Pancreas (tissue), 10 donors: ENCODE data around the gene PEX19. TPM values are rescaled to one million over a fixed set of nuclear protein-coding genes. Genes with fewer than 3 reads are reported as not detected.
A peak's percentile ranks its signal among the peaks of the same experiment; 100 is the strongest.

Source experiments
- ATAC-seq, 4 donors: fragments of 200-7000 bp; cut with Tn5 transposase; one replicate each; pipeline versions ENCODE4 v1.8.0 to v1.9.1; 2020; ENCODE audit warnings: mild to moderate bottlenecking in 4 of 4, moderate library complexity in 4 of 4
- DNase-seq, 6 donors: peaks; one replicate each; pipeline ENCODE4 v3.0.0-alpha.2; 2020
- FAIRE-seq: peaks from 2 replicates; lab custom pipeline; 2012; peaks lifted over from hg19 to GRCh38; lab: Jason Lieb, UNC
- H3K27ac ChIP-seq, 4 donors: fragments of 200-600 bp; sonication (generic); 1 replicate in 3 of 4; 2 replicates in 1 of 4; pipeline versions ENCODE4 v1.5.0 to v1.8.0; 2020
- H3K27me3 ChIP-seq, 4 donors: fragments of 200-600 bp; one replicate each; pipeline ENCODE4 v1.8.0; 2021
- H3K36me3 ChIP-seq, 3 donors: fragments of 200-600 bp; sonication (generic) in 1 of 3; one replicate each; pipeline versions ENCODE4 v1.5.0 to v1.8.0; 2020 to 2021
- H3K4me1 ChIP-seq, 3 donors: fragments of 200-600 bp; one replicate each; pipeline ENCODE4 v1.8.0; 2021
- H3K4me3 ChIP-seq, 4 donors: fragments of 200-600 bp; sonication (generic) in 2 of 4; one replicate each; pipeline versions ENCODE4 v1.5.0 to v1.8.0; 2020 to 2021
- H3K9me3 ChIP-seq, 4 donors: fragments of 200-600 bp; one replicate each; pipeline ENCODE4 v1.8.0; 2021
- CTCF ChIP-seq, 4 donors: fragments of 200-600 bp; sonication (generic) in 3 of 4; IDR thresholded peaks; one replicate each; pipeline versions ENCODE4 v1.5.0 to v1.8.0; 2021; ENCODE audit warnings: antibody characterized with exemption in 4 of 4
- WGBS, 2 donors: extraction: QIAGEN DNeasy Blood & Tissue Kit; methylation state at CpG; one replicate each; pipeline ENCODE4 v1.1.7; 2013; 5-methylcytosine and 5-hydroxymethylcytosine counted together
- intact Hi-C, 3 donors: fragments of 100-400 bp; cut with DNase I; formaldehyde crosslinking; loops; one replicate each; pipeline versions ENCODE4 v1.11.1 to v1.14.2; 2022
- polyA plus RNA-seq, 2 donors: library from polyadenylated mRNA; stranded (reverse); fragments of 200-250 nt; gene quantifications; one replicate each; pipeline ENCODE4 v1.2.3, GENCODE V29; 2013
- total RNA-seq, 6 donors: library from RNA; stranded (reverse); fragmentation: NEBNext Ultra II Directional in 4 of 6; extraction: Animal tissue kit (Norgen Biotek cat#: 25700) in 4 of 6; gene quantifications; one replicate each; pipeline versions ENCODE4 v1.2.1 to v1.2.4, GENCODE V29; 2021 to 2023
- donor health status: healthy with polysubstance abuse.
- donor health status: DM: no; HTN: no; CAD: no; lungs with moderate emphysema.
- donor health status: DM: no; HTN: no; CAD: no.
- donor health status: control.
- donor health status: control.
- donor health status: Bipolar disorder and iron deficiency.
- donor health status: DM: yes; HTN: yes; CAD: no.
- donor health status: DM: no; HTN: no; CAD: no.
- donor health status: DM: no; HTN: no; CAD: no.
- donor health status: DM: yes; HTN: yes; CAD: no.

Gene PEX19
- total RNA-seq (10 to 100 TPM; 15.0 to 27.9 (median 22.6) TPM), polyA plus RNA-seq (10 to 100 TPM in 1 of 2 donors, 1 to 10 TPM in 1; 6.8 to 18.0 TPM)

GRCh38 chr1:160284782-160285344, at the start of gene PEX19:
TSS of gene PEX19 (minus strand) at chr1:160285133. CDS start at chr1:160285124, 9 bp downstream.
- WGBS, 2 donors: 0 to 1% methylated on average over 27 of the region's 27 CpGs
- Histone ChIP-seq H3K4me1 (peaks cover 6 to 15% (median 14%) of the 10 kb centered on the region in 3 donors), H3K4me3 (peak within 1 kb of the TSS; percentile 68 to 97 (median 82)), H3K27ac (peak within 1 kb of the TSS in 3 of 4 donors; percentile 50 to 62 (median 54)), H3K36me3 (peaks cover 4 to 37% (median 14%) of the 10 kb centered on the region in 3 donors), H3K9me3 (no peaks in the 10 kb centered on the region), H3K27me3 (no peaks in the 10 kb centered on the region)
- intact Hi-C loops: loop anchor here in 1 of 3 donors (10.0 kb wide), 1 partner anchor 180 kb away; no protein-coding TSS in a partner anchor
- FAIRE-seq (peak; percentile 92), ATAC-seq (peak; percentile 100), DNase-seq (peak; percentile 91 to 96 (median 94))
- TF ChIP-seq CTCF (IDR thresholded peaks at IDR 0.05): no peak

- Histone ChIP-seq H3K36me3 (peaks cover 0 to 74% (median 40%) of the 10 kb centered on the region in 3 donors), H3K27me3 (no peaks in the 10 kb centered on the region), H3K27ac (no peak overlapping the region), H3K9me3 (no peaks in the 10 kb centered on the region), H3K4me3 (no peak overlapping the region), H3K4me1 (no peaks in the 10 kb centered on the region)
- intact Hi-C loops: no loop called here
- FAIRE-seq (no peak), ATAC-seq (no peak), DNase-seq (no peak)
- no peak for TF ChIP-seq CTCF (IDR thresholded peaks at IDR 0.05)
Measured at GRCh38 chr1:160332516-160332915, 47.6 kb upstream of the PEX19 start.

GRCh38 chr1:160330119-160330518, 45.2 kb upstream of the PEX19 start:
- intact Hi-C loops: no loop called here
- DNase-seq (no peak), ATAC-seq (no peak), FAIRE-seq (no peak)
- H3K9me3 ChIP-seq: no peaks in the 10 kb centered on the region
- peaks cover 0 to 9% (median 6%) of the 10 kb centered on the region in 3 donors for H3K4me1 ChIP-seq
- no peak overlapping the region for H3K27ac ChIP-seq
- no peak overlapping the region for H3K4me3 ChIP-seq
- H3K36me3 ChIP-seq: peaks cover 0 to 75% (median 40%) of the 10 kb centered on the region in 3 donors
- TF ChIP-seq CTCF (IDR thresholded peaks at IDR 0.05): no peak
- no peaks in the 10 kb centered on the region for H3K27me3 ChIP-seq

GRCh38 chr1:160328184-160328583, 43.3 kb upstream of the PEX19 start:
- TF ChIP-seq CTCF (IDR thresholded peaks at IDR 0.05): no peak
- ATAC-seq (no peak), FAIRE-seq (no peak), DNase-seq (no peak)
- intact Hi-C loops: no loop called here
- H3K27me3 ChIP-seq: no peaks in the 10 kb centered on the region
- H3K36me3 ChIP-seq: peaks cover 0 to 76% (median 36%) of the 10 kb centered on the region in 3 donors
- 73 to 74% methylated on average over 8 of the region's 8 CpGs for WGBS, 2 donors
- H3K4me3 ChIP-seq: no peak overlapping the region
- no peaks in the 10 kb centered on the region for H3K9me3 ChIP-seq
- H3K4me1 ChIP-seq: peaks cover 0 to 9% (median 6%) of the 10 kb centered on the region in 3 donors
- H3K27ac ChIP-seq: no peak overlapping the region

GRCh38 chr1:160326418-160326817, 41.5 kb upstream of the PEX19 start:
- WGBS, 2 donors: 82 to 83% methylated on average over 5 of the region's 5 CpGs
- no peaks in the 10 kb centered on the region for H3K9me3 ChIP-seq
- FAIRE-seq (no peak), DNase-seq (no peak), ATAC-seq (no peak)
- H3K4me1 ChIP-seq: peaks cover 0 to 9% (median 6%) of the 10 kb centered on the region in 3 donors
- peaks cover 0 to 70% (median 27%) of the 10 kb centered on the region in 3 donors for H3K36me3 ChIP-seq
- intact Hi-C loops: no loop called here
- no peaks in the 10 kb centered on the region for H3K27me3 ChIP-seq
- no peak for TF ChIP-seq CTCF (IDR thresholded peaks at IDR 0.05)
- no peak overlapping the region for H3K4me3 ChIP-seq
- H3K27ac ChIP-seq: no peak overlapping the region
